ENCODE results near the gene WWOX.

The WWOX gene

GRCh38 chr16:78967948-78968347 is 868.5 kb downstream of the WWOX start:
- DNase-seq, result no peak

- no peak for DNase-seq
Measured at GRCh38 chr16:78969721-78970120, 870.3 kb downstream of the WWOX start.

- no peak for DNase-seq
Measured at GRCh38 chr16:78970650-78971049, 871.2 kb downstream of the WWOX start.

- DNase-seq, result no peak
Measured at GRCh38 chr16:78972006-78972405, 872.6 kb downstream of the WWOX start.

- DNase-seq, result peak in 1 of 56 donors; percentile 6
Measured at GRCh38 chr16:78972986-78973385, 873.5 kb downstream of the WWOX start.

- DNase-seq, result no peak
Measured at GRCh38 chr16:78976212-78976611, 876.8 kb downstream of the WWOX start.

- DNase-seq, result no peak
Measured at GRCh38 chr16:78980825-78981224, 881.4 kb downstream of the WWOX start.

GRCh38 chr16:78982096-78982744 is 882.8 kb downstream of the WWOX start:
- DNase-seq, result no peak

GRCh38 chr16:78984324-78984723 is 884.9 kb downstream of the WWOX start:
- DNase-seq, result peak in 1 of 56 donors; percentile 12

- DNase-seq, result peak in 7 of 56 donors; percentile 3 to 18 (median 8)
Measured at GRCh38 chr16:78984887-78985464, 885.5 kb downstream of the WWOX start.

- DNase-seq, result no peak
Measured at GRCh38 chr16:78985716-78986605, 886.5 kb downstream of the WWOX start.

- DNase-seq, result no peak
Measured at GRCh38 chr16:78987666-78988065, 888.2 kb downstream of the WWOX start.

GRCh38 chr16:78988361-78988969 is 889.0 kb downstream of the WWOX start:
- DNase-seq, result no peak

- peak in 11 of 56 donors; percentile 2 to 47 (median 14) for DNase-seq
Measured at GRCh38 chr16:78990309-78990701, 890.9 kb downstream of the WWOX start.

- DNase-seq, result no peak
Measured at GRCh38 chr16:78992001-78992400, 892.5 kb downstream of the WWOX start.

- no peak for DNase-seq
Measured at GRCh38 chr16:78993346-78993745, 893.9 kb downstream of the WWOX start.

- DNase-seq, result no peak
Measured at GRCh38 chr16:78994135-78994745, 894.8 kb downstream of the WWOX start.

GRCh38 chr16:78995441-78995840 is 896.0 kb downstream of the WWOX start:
- no peak for DNase-seq

- DNase-seq, result no peak
Measured at GRCh38 chr16:78996790-78997189, 897.3 kb downstream of the WWOX start.

GRCh38 chr16:78998879-78999278 is 899.4 kb downstream of the WWOX start:
- DNase-seq, result no peak
